ENCODE results near the gene TTYH3.

The TTYH3 gene

GRCh38 chr7:2701832-2702593 is 70.2 kb downstream of the TTYH3 start:
- Histone ChIP-seq H3K4me3 (ENCODE audit: low read depth, low read length) (no peak overlapping the region), H3K9ac (no peak overlapping the region)

GRCh38 chr7:2702594-2702957 is 70.8 kb downstream of the TTYH3 start:
- Histone ChIP-seq H3K79me2 (no peaks in the 10 kb centered on the region), H3K4me3 (ENCODE audit: low read depth, low read length) (no peak overlapping the region), H3K27me3 (ENCODE audit: control insufficient read depth, insufficient read depth, low read length) (no peaks in the 10 kb centered on the region), H3K9ac (no peak overlapping the region), H3K4me2 (ENCODE audit: low read length) (no peak overlapping the region), H3K27ac (no peak overlapping the region), H3K4me1 (no peaks in the 10 kb centered on the region), H3K9me3 (ENCODE audit: control insufficient read depth, low read length) (no peaks in the 10 kb centered on the region), H3K36me3 (ENCODE audit: control insufficient read depth, insufficient read depth, low read length) (no peaks in the 10 kb centered on the region), H2AFZ (no peak overlapping the region)
- TF ChIP-seq CTCF (IDR thresholded peaks at IDR 0.05) = no peak

More at GRCh38 chr7:2701832-2702593, 70.2 kb downstream of the TTYH3 start:
- no peaks in the 10 kb centered on the region for H3K9me3 ChIP-seq (ENCODE audit: control insufficient read depth, low read length)
- no peaks in the 10 kb centered on the region for H3K27me3 ChIP-seq (ENCODE audit: control insufficient read depth, insufficient read depth, low read length)
- no peaks in the 10 kb centered on the region for H3K36me3 ChIP-seq (ENCODE audit: control insufficient read depth, insufficient read depth, low read length)
- no peak overlapping the region for H3K4me2 ChIP-seq (ENCODE audit: low read length)
- TF ChIP-seq CTCF (IDR thresholded peaks at IDR 0.05) = no peak
- H2AFZ ChIP-seq = no peak overlapping the region
- H3K79me2 ChIP-seq = no peaks in the 10 kb centered on the region
- H3K4me1 ChIP-seq = no peaks in the 10 kb centered on the region
- no peak overlapping the region for H3K27ac ChIP-seq

- Histone ChIP-seq H3K27me3 (ENCODE audit: control insufficient read depth, insufficient read depth, low read length) (no peaks in the 10 kb centered on the region), H3K4me2 (ENCODE audit: low read length) (no peak overlapping the region), H3K9ac (no peak overlapping the region), H3K4me3 (ENCODE audit: low read depth, low read length) (no peak overlapping the region), H2AFZ (no peak overlapping the region), H3K4me1 (no peaks in the 10 kb centered on the region), H3K27ac (no peak overlapping the region), H3K36me3 (ENCODE audit: control insufficient read depth, insufficient read depth, low read length) (no peaks in the 10 kb centered on the region), H3K9me3 (ENCODE audit: control insufficient read depth, low read length) (no peaks in the 10 kb centered on the region), H3K79me2 (no peaks in the 10 kb centered on the region)
- no peak for TF ChIP-seq CTCF (IDR thresholded peaks at IDR 0.05)
These were observed 73.7 kb downstream of the TTYH3 start for GRCh38 chr7:2705371-2706096.

- Histone ChIP-seq H3K9ac (no peak overlapping the region), H3K27ac (no peak overlapping the region), H3K4me1 (no peaks in the 10 kb centered on the region), H3K4me3 (ENCODE audit: low read depth, low read length) (no peak overlapping the region), H3K79me2 (no peaks in the 10 kb centered on the region), H2AFZ (no peak overlapping the region), H3K27me3 (ENCODE audit: control insufficient read depth, insufficient read depth, low read length) (no peaks in the 10 kb centered on the region), H3K4me2 (ENCODE audit: low read length) (no peak overlapping the region), H3K9me3 (ENCODE audit: control insufficient read depth, low read length) (no peaks in the 10 kb centered on the region), H3K36me3 (ENCODE audit: control insufficient read depth, insufficient read depth, low read length) (no peaks in the 10 kb centered on the region)
- no peak for TF ChIP-seq CTCF (IDR thresholded peaks at IDR 0.05)
These were observed 74.9 kb downstream of the TTYH3 start for GRCh38 chr7:2706685-2707126.
